Stimulated activated CD4-positive, alpha-beta T cell treated with anti-CD3 and anti-CD28 coated beads, Interleukin-12 subunit alpha, Interleukin-12 subunit beta, amount 100 ng/mL, for 48 hours (primary cell): ENCODE data around the gene CHMP3.
A peak's percentile ranks its signal among the peaks of the same experiment; 100 is the strongest.
"Not testable (repeated sequence)": the region's sequence is repeated elsewhere in the genome, so short reads cannot be mapped to it uniquely, and the experiment has no call there.

Source experiments
- DNase-seq, 3 donors: peaks; one replicate each; pipeline ENCODE4 v3.0.0-alpha.2; 2020; ENCODE audit warnings: low read depth in 2 of 3, low spot score in 1 of 3

The CHMP3 gene

DNA sequence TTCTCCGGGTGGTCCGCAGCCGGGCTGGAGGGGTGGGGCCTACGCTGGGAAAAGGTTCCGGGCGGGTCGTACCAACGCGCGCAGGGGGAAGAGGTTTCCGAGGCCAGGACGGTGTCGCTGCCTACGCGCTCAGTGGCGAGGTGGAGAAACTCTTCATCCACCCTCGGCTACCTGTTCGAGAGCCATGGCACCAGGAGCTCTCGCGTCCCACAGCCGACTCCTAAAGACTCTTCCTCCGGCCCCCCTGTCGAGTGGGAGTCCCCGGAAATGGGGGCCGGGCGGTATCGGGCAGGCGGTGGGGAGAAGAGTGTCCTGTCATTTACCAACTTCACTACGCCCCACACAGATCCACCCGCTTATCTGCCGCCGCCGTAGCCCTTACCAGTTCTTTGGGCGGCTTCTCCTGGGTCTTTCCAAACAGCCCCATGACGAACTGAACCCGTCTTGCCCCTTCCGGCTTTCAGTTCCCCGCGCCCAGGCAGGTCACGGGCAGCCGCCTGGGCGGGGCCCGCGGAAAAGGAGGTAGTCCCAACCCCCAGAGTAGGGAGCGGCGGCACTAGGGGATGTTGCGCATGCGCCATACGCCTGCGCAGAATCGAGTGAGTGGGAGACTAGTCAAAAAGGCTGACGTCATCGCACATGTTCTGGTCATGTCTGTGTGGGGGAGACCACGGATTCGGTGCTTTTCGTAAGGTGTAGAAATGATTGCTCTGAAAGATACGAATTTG lies at the start of gene CHMP3:
Gene CHMP3, minus strand, starts transcription at position 522 of the 728 bp plus-strand sequence. Its CDS starts 95 bp downstream, at position 427.
- DNase-seq, result peak; percentile 94 to 95 (median 95)

DNA sequence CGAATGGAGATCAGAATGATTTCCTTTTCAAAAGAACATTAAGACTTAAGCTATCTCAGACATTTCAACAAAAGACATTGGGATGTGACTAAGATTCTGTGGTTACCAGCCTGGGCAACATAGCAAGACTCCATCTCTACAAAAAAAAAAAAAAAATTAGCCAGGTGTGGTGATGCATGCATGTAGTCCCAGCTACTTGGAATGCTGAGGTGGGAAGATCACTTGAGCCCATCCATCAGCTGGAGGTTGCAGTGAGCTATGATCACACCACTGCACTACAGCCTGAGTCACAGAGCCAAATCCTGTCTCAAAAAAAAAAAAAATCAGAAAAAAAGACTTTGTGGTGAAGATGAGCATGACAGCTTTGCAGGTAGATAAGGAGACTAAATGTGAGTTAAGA lies 47.6 kb upstream of the CHMP3 start:
- no peak for DNase-seq

DNA sequence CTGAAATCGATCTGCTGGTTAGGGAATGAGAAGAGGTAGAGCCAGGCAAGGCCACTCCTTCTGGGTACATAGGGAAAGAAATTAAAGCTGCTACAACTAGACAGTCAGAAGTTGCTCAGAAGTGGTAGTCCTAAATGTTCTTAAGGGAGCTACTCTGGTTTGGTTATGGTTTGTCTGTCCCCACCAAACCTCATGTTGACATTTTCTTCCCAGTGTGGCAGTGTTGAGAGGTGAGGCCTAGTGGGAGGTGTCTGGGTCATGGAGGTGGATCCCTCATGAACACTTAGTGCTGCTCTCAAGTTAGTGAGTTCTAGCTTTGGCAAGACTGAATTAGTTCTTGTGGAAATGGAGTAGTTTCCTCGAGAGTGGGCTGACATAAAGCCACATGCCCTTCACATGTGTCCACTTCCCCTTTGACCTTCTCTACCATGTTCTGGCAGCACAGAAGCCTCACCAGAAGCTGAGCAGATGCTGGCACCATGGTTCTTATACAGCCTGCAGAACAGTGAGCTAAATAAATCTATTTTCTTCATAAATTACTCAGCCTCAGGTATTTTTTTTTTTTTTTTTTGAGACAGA lies 45.7 kb upstream of the CHMP3 start:
- no peak for DNase-seq

DNA sequence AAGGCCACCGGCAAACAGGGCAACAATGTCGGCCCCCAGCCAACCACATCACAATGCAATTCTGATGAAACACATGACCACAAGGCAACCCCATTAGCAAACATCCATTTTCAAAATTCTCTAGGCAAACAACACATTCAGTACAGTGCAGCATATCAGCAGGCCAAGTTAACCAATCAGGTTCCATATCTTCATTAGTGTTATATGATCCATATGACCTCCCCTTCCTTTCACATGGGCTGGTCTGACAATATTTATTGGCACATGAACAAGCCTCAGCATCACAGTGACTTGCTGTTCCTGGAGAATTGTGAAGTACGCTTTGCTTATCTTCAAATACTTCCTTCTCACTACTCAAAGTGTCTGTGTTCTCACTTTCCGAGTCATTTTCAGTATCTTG lies 40.7 kb upstream of the CHMP3 start:
- DNase-seq, result no peak

DNA sequence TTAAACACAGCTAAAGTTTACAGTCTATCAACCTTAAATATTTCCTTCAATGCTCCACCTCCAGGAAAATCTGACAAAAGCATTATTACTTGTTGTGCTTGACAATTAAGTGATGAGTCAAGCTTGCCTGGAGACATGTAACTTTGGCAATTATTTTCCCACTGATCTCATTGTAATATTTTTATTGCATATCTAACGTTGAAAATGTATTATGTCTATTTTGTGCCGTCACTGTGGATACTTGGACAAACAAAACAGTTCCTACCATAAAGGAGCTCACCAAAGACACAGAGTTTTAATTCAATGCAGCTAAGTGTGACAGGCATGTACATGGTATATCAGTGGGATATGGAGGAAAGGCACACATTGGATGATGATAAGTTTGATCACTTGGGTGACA lies 35.7 kb upstream of the CHMP3 start:
- DNase-seq, result no peak

DNA sequence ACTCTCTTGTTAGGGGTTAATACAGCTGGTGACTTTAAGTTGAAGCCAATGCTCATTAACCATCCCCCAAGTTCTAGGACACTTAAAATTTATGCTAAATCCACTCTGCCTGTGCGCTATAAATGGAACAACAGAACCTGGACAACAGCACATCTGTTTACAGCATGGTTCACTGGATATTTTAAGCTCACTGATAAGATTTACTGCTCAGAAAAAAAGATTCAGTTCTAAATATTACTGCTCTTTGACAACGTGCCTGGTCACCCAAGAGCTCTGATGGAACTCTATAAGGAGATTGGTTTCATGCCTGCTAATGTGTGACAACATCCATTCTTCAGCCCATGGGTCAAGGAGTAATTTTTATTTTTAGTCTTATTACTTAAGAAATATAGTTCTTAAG lies 32.9 kb upstream of the CHMP3 start:
- no peak for DNase-seq

DNA sequence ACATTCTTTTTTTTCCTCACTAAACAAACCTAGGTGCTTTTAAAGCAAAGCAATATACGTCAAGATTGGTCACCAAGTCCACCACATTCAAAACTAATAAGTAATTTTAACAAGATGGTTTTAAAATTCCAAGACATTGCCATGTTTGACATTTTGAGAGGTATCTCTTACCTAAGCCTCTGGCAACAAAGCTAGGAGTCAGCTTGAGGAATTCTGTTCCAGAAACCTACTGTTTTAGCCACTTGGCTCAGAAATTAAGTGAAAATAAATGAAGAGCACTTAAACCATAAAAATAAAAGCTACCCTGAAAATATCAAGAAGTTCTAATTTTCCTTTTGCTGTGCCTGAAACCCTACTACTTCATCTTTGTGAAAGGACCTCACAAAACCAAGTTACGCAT lies 30.0 kb upstream of the CHMP3 start:
- no peak for DNase-seq

DNA sequence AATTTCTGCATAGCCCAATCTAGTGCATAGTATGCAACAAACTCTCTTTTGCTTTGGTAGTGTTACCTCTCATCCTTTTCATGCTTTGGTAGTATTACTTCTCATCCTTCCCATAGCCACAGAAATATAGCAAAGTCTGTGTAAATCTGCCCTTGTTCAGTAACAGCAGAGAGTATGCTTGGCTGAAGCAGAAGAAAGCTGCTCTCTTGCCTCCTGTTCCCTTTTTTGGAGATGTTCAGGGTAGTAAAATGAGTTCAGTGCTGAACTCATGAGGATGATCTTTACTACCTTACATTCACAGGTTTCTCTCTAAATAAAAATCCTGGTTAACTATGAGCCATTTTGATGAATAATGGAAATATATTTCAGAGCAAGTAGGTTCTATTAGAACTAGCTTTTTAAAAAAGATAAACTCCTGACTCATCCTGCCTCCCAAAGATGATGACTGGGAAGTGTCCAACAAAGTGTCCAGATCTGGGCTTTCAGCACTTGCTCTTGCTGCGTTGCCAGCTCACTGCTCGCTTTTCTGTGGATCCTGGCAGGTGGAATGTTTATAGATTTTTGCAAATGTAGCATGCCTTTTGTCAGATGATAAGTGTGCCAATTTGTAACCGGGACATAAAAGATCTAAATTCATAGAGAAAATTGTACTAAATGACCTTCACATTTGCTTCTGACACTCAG lies 29.4 kb upstream of the CHMP3 start:
- DNase-seq, result no peak

DNA sequence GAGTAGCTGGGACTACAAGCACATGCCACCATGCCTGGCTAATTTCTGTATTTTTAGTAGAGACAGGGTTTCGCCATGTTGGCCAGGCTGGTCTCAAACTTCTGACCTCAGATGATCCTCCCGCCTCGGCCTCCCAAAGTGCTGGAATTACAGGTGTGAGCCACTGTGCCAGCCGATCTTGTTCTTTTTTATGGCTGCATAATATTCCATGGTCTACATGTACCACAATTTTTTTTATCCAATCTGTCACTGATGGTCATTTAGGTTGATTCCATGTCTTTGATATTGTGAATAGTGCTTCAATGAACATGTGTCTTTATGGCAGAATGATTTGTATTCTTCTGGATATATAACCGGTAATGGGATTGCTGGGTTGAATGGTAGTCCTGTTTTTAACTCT lies 26.5 kb upstream of the CHMP3 start:
- DNase-seq, result not testable (repeated sequence)

DNA sequence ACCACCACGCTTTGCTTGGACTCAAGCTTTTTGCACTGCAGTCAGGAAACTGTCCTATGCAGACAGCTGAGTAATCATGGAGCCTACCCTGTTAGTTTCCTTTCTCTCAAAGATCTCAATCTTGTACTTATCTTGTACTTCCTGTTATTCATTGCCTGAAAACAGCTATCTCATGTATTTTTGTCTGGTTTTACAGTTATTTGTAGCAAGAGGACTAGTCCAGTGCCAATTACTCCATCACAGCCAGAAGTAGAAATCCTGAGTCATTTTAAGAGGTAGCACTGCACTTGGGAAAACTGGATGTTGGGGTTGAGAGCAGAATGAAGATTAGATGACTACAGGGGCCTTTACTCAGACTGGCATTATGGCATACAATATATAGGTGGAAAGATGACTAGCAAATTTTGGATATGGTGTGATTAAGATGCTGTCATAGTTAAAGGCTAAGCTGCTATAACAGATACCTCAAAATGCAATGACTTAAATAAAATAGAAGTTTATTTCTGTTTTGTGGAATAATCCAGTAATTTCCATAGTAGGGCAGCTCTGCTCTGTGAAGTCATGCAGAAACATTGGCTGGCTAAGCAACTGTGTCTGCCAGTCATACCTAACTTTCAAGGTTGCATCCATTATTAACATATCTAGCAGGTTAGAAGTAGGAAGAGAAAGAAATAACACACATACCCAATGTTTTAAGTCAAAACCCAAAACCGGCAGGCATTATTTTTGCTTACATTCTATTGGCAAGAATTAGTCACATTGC lies 21.1 kb upstream of the CHMP3 start:
- DNase-seq, result peak in 1 of 3 donors; percentile 11

DNA sequence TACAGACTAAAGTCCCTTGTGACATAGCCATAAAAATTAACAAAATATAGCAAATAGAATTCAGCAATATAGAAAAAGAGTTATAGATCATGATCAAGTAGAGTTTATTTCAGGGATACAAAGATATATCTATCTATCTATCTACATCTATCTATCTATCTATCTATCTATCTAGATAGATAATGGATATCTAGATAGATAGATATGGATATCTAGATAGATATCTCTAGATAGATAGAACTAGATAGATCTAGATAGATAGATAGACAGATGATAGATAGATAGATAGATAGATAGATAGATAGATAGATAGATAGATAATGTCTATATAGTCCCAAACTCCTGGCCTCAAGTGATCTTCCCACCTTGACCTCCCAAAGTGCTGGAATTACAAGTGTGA lies 17.3 kb upstream of the CHMP3 start:
- no peak for DNase-seq

DNA sequence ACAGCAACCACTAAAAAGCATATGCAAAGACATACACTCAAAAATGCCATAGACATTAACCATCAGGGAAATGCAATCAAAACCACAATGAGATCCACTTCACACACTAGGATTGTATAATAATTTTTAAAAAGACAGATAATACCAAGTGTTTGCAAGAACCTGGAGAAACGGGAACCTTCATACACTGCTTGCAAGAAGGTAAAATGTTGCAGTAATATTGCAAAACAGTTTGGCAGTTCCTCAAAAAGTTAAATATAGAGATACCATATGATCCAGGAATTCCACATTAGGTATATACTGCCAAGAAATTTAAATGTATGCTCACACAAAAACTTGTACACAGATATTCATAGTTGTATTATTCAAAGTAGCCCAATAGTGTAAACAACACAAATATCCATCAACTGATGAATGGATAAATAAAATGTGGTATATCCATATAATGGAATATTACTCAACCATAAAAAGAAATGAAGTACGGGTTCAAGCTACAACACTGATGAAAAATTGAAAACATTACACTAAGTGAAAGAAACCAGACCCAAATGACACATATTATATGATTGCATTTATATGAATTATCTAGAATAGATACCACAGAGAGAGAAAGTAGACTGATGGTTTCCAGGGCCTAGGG lies 14.7 kb upstream of the CHMP3 start:
- no peak for DNase-seq

DNA sequence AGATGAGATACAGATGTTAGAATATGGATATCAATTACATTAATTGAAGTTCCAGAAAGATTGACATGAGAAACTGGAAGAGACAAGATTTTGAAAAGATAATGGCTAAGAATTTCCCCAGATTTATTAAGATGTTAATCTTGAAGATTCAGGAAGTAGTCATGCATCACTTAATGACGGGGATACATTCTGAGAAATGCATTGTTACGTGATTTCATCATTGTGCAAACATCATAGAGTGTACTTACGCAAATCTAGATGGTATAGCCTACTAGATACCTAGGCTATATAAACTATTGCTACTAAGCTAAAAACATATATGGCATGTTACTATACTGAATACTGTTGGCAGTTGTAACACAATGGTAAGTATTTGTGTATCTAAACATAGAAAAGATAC lies 6.8 kb upstream of the CHMP3 start:
- DNase-seq, result no peak

DNA sequence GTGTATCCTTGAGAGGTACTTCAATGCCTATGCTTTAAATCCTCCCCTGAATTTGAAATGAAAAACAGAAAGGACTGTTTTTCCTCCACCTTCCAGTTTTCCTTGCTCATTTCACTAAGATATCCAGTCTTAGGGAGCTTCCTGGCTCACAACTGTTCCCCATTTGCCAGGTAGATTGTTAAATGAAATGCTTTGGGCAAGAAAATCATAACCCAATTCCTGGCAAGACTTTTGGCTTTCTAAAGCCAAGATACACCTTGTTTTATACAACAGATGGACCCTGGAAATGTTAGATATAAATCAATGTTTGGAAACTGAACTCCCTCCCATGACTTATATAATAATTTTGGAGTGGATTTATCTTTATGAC lies 3.6 kb upstream of the CHMP3 start:
- no peak for DNase-seq

DNA sequence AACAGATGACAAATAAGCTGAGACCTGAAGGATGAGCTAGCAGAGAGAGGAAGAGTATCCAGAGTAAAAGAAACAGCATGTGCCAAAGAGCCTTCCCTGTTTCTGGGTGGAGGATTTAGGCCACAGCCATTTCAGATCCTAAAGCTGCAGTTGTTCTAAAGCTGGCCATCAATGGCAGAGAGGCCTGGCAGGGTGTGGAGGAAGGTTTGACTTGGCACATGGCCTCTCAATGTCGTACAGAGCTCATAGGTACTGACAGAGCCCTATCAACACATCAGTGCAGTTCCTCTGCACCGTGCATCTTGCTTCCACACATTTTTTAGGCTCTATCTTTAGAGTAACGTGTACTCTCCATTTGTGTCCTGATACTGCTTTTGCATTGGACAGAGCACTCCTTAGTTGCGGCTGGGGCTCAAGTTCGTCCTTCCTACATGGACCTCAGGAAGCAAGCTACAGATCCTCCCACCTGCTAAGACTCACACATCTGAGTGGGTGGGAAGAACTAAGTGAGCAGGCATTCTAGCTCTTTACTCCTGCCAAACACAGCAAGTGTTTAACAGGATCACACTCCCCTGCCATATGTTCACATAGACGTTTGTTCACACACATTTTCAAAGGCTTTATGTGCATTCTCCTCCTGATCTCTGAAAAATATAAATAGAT lies 3.0 kb upstream of the CHMP3 start:
- DNase-seq, result no peak

DNA sequence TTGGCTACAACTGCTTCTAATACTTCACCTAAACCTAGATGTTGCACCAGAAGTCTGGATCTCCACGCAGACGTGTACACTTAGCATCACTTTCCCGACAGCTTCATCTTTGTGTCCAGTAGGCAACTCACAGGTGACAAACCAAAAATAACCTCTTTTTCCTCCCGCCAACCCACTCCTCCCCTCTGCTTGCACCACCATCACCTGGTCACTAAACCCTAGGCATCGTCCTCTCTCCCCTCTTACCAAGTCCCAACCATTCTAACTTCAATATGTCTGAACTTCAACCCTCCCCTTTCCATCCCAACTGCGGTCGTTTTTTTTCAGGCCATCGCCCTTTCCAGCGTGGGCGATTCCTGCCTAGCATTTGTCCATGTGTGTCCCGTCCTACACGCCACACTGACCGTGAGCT lies 413 bp upstream of the CHMP3 start:
- no peak for DNase-seq

DNA sequence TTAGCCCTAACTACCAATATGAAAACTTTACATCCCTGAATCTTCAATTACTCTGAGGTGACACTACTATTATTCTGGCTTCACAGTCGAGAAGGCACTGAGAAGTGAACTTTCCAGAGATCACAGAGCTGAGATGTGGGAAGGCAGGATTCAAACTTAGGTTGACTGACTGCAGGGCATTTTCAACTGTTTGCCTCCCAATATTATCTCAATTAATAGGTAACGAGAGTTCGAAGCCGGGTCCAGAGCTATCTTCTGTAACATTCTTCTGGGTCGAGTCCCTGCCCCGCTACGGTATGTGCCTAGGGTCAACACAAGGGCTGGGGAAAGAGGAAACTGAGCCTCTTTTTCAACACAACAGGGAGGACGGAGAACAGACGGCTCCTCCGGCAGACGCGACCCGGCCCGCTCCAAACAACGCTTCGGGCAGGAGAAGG lies 740 bp downstream of the CHMP3 start:
- DNase-seq, result no peak

DNA sequence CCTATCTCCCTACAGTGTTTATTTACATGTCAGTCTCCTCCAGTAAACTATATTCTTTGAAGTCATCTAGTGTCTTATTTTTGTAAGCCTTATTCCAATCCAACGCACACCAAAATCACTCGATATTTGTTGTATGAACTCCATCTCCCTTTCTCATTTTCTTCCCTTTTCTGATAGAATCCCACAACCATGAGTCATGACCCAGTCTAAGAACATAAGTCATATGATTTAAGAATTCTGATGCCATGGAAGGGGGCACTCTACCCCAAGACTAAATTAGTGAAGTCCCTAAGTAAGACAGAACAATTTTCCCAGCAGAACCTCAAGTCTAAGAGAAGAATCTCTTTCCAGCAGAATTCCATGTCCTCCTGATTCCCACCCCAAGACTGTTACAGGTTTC lies 5.4 kb downstream of the CHMP3 start:
- no peak for DNase-seq

DNA sequence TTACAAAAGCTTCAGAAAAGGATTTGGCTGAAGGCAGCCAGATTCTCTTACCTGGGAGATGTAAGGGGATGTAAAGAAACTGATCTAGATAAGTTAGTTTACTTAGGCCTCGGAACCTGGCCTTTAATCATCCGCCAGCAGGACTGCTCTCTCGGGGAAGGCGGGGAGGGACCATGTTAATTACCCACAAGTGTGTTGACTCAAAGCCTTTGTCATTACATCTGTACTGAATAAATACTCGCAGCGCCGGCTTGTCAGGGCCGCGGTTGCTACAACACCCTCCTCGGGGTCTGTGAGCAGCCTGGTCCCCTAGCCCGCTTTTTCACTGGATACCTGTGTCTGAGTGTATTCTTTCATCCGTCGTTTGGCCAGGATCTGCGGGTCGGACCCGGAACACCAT lies 6.7 kb downstream of the CHMP3 start:
- DNase-seq, result no peak

DNA sequence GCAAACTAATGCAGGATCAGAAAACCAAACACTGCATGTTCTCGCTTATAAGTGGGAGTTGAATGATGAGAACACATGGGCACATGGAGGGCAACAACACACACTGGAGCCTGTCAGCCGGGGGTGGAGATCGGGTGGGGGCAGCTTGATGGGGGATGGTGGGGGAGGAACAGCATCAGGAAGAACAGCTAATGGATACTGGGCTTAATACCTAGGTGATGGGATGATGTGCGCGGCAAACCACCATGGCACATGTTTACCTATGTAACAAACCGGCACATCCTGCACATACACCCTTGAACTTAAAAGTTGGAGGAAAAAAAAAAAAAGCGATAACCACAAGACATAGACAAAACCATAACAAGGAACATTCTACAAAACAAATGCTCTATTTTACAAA lies 10.4 kb downstream of the CHMP3 start:
- no peak for DNase-seq
